MM.1S (cell line): ENCODE measurements around the gene IFT122.

ENCODE experiments used
- DNase-seq: peaks from one replicate; pipeline ENCODE4 v3.0.0-alpha.2; 2015
- H2AFZ ChIP-seq: fragments of 300-600 bp; sonication (generic); 2 replicates; pipeline ENCODE4 v1.6.0; 2016; ENCODE audit warnings: antibody characterized with exemption, low read length
- H3F3A ChIP-seq: fragments of 300-600 bp; sonication (generic); 2 replicates; pipeline ENCODE4 v1.6.1; 2016; ENCODE audit warnings: mild to moderate bottlenecking, antibody characterized with exemption, low read length, moderate library complexity, mixed read lengths; ENCODE audit not compliant: insufficient read depth
- H3K27ac ChIP-seq: fragments of 300-600 bp; sonication (generic); 2 replicates; pipeline ENCODE4 v1.5.1; 2016; ENCODE audit warnings: mild to moderate bottlenecking, low read length
- H3K27me3 ChIP-seq: fragments of 300-600 bp; sonication (generic); replicated peaks from 2 replicates; pipeline ENCODE4 v1.6.0; 2016; ENCODE audit warnings: low read length; ENCODE audit not compliant: insufficient read depth
- H3K36me3 ChIP-seq: fragments of 300-600 bp; sonication (generic); replicated peaks from 2 replicates; pipeline ENCODE4 v1.6.1; 2016; ENCODE audit warnings: mild to moderate bottlenecking, low read length, mixed read lengths; ENCODE audit not compliant: insufficient read depth
- H3K4me1 ChIP-seq: fragments of 300-600 bp; sonication (generic); 2 replicates; pipeline ENCODE4 v1.6.1; 2016; ENCODE audit warnings: low read length, mixed read lengths
- H3K4me2 ChIP-seq: fragments of 300-600 bp; sonication (generic); 2 replicates; pipeline ENCODE4 v1.6.0; 2016; ENCODE audit warnings: low read depth, low read length
- H3K4me3 ChIP-seq: fragments of 300-600 bp; sonication (generic); 2 replicates; pipeline ENCODE4 v1.5.1; 2016; ENCODE audit warnings: low read length, mixed read lengths
- H3K79me2 ChIP-seq: fragments of 300-600 bp; sonication (generic); 2 replicates; pipeline ENCODE4 v1.6.1; 2016; ENCODE audit warnings: mixed run types, low read length, mixed read lengths
- H3K9ac ChIP-seq: fragments of 300-600 bp; sonication (generic); 2 replicates; pipeline ENCODE4 v1.6.1; 2016; ENCODE audit warnings: low read length, mixed read lengths
- H3K9me2 ChIP-seq: fragments of 300-600 bp; sonication (generic); replicated peaks from 2 replicates; pipeline ENCODE4 v1.6.1; 2016; ENCODE audit warnings: mild to moderate bottlenecking, low read length, mixed read lengths; ENCODE audit not compliant: insufficient read depth
- H3K9me3 ChIP-seq: fragments of 300-600 bp; sonication (generic); replicated peaks from 2 replicates; pipeline ENCODE4 v1.6.1; 2016; ENCODE audit warnings: mild to moderate bottlenecking, low read length, mixed read lengths; ENCODE audit not compliant: insufficient read depth
- H4K20me1 ChIP-seq: fragments of 300-600 bp; sonication (generic); 2 replicates; pipeline ENCODE4 v1.6.1; 2016; ENCODE audit warnings: mild to moderate bottlenecking, low read length, moderate library complexity, mixed read lengths; ENCODE audit not compliant: insufficient read depth
- EZH2 ChIP-seq: fragments of 300-600 bp; sonication (generic); optimal IDR thresholded peaks from 2 replicates; pipeline ENCODE3; 2017; ENCODE audit warnings: low read depth, mild to moderate bottlenecking, antibody characterized with exemption, low read length, mixed read lengths
- EZH2phosphoT487 ChIP-seq: fragments of 300-600 bp; sonication (generic); IDR thresholded peaks from 2 replicates; pipeline ENCODE4 v1.6.1; 2018; ENCODE audit warnings: antibody characterized with exemption, low read length
- TF ChIP-seq, protein P1 (sequence below): fragments of 300-600 bp; sonication (generic); IDR thresholded peaks from 2 replicates; pipeline ENCODE4 v1.5.1; 2016; ENCODE audit warnings: antibody characterized with exemption, low read length, mixed read lengths

Gene IFT122

DNA sequence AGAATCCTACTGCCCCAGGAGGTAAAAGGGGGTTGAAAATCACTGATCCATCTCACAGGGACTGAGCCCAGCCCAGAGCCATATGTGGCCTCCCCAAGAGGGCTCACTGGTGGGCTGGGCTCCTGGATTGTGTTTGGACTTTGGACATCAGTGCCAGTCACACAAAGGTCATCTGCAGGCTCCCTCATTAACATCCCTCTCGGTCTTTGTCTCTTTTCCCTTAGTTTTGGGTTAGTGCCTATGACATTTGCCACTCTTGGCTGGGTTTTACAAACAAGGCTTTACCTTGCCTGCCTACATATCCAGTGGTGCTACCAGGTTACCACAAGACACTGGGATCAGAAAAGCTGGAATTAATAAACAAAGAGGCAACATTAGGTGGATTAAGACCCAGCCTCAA lies 27.9 kb downstream of the IFT122 start:
- no peak overlapping the region for H2AFZ ChIP-seq
- no peak overlapping the region for H3K4me3 ChIP-seq
- H3K4me1 ChIP-seq: no peaks in the 10 kb centered on the region
- H3K4me2 ChIP-seq: no peak overlapping the region
- H3K79me2 ChIP-seq: no peaks in the 10 kb centered on the region
- H4K20me1 ChIP-seq: no peaks in the 10 kb centered on the region
- H3K27ac ChIP-seq: no peak overlapping the region
- TF ChIP-seq EZH2 (no peak), EZH2phosphoT487 (no peak)
- TF ChIP-seq, protein P1, sequence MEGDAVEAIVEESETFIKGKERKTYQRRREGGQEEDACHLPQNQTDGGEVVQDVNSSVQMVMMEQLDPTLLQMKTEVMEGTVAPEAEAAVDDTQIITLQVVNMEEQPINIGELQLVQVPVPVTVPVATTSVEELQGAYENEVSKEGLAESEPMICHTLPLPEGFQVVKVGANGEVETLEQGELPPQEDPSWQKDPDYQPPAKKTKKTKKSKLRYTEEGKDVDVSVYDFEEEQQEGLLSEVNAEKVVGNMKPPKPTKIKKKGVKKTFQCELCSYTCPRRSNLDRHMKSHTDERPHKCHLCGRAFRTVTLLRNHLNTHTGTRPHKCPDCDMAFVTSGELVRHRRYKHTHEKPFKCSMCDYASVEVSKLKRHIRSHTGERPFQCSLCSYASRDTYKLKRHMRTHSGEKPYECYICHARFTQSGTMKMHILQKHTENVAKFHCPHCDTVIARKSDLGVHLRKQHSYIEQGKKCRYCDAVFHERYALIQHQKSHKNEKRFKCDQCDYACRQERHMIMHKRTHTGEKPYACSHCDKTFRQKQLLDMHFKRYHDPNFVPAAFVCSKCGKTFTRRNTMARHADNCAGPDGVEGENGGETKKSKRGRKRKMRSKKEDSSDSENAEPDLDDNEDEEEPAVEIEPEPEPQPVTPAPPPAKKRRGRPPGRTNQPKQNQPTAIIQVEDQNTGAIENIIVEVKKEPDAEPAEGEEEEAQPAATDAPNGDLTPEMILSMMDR: no peak
- H3F3A ChIP-seq: no peaks in the 10 kb centered on the region
- DNase-seq: no peak
- no peaks in the 10 kb centered on the region for H3K9me3 ChIP-seq
- H3K9me2 ChIP-seq: no peaks in the 10 kb centered on the region
- no peak overlapping the region for H3K9ac ChIP-seq
- no peaks in the 10 kb centered on the region for H3K36me3 ChIP-seq
- H3K27me3 ChIP-seq: no peaks in the 10 kb centered on the region

DNA sequence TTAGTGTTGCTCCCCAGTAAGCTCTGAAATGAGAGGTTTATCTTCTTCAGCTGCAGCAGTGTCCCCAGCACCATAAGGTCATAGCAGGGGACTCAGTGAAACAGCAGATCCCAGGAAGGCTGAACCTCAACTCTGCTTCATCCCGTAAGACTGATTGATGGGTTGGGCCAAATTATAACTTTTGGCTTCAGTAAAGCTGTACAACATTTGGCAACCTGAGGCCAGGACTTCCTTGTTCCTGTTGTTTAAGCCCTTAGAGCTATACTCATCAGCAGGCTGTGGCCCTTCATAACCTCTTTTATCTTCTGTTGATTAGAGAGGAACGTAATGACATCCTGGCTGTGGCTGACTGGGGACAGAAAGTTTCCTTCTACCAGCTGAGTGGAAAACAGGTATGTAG lies 29.0 kb downstream of the IFT122 start:
- H4K20me1 ChIP-seq: no peaks in the 10 kb centered on the region
- H3K9me3 ChIP-seq: no peaks in the 10 kb centered on the region
- H3K27me3 ChIP-seq: no peaks in the 10 kb centered on the region
- H3K9me2 ChIP-seq: no peaks in the 10 kb centered on the region
- no peak overlapping the region for H3K4me3 ChIP-seq
- no peaks in the 10 kb centered on the region for H3K4me1 ChIP-seq
- no peaks in the 10 kb centered on the region for H3K79me2 ChIP-seq
- no peaks in the 10 kb centered on the region for H3F3A ChIP-seq
- H3K4me2 ChIP-seq: no peak overlapping the region
- no peaks in the 10 kb centered on the region for H3K36me3 ChIP-seq
- H2AFZ ChIP-seq: no peak overlapping the region
- TF ChIP-seq EZH2: no peak
- TF ChIP-seq, protein P1: no peak
- no peak overlapping the region for H3K27ac ChIP-seq
- H3K9ac ChIP-seq: no peak overlapping the region
- no peak for DNase-seq

DNA sequence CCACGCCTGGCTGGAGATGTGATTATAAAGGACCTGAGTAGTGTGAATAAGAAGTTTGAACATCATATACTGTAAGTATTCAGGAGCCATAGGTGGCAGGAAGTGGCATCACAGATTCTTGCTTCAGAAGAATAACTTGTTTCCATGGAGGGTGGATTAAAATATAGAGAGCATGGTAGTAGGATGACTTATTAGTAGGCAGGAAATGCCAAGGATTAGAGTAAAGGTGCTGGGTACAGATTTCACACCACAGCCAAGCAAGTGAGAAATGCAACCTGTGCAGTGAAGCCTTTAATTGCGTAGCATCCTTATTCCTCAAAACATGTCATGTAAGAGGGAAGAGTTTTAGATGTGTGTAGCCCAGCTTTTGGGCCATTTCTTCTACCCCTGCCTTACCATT lies 30.8 kb downstream of the IFT122 start:
- H3K27ac ChIP-seq: no peak overlapping the region
- no peaks in the 10 kb centered on the region for H4K20me1 ChIP-seq
- no peak overlapping the region for H2AFZ ChIP-seq
- DNase-seq: no peak
- no peaks in the 10 kb centered on the region for H3K27me3 ChIP-seq
- no peaks in the 10 kb centered on the region for H3K79me2 ChIP-seq
- H3K9ac ChIP-seq: no peak overlapping the region
- TF ChIP-seq, protein P1: no peak
- TF ChIP-seq EZH2 (no peak), EZH2phosphoT487 (no peak)
- H3K9me3 ChIP-seq: no peaks in the 10 kb centered on the region
- H3K36me3 ChIP-seq: no peaks in the 10 kb centered on the region
- no peaks in the 10 kb centered on the region for H3K9me2 ChIP-seq
- no peak overlapping the region for H3K4me2 ChIP-seq
- H3F3A ChIP-seq: no peaks in the 10 kb centered on the region
- H3K4me3 ChIP-seq: no peak overlapping the region
- no peaks in the 10 kb centered on the region for H3K4me1 ChIP-seq
